ENCODE data around the gene DRD2.

The DRD2 gene

GRCh38 chr11:113409526-113409925, 65.7 kb downstream of the DRD2 start:
- TF ChIP-seq ZNF274 (IDR thresholded peaks at IDR 0.05; ENCODE audit: low read depth, low read length) = no peak
- no peak overlapping the region for H3K4me3 ChIP-seq (ENCODE audit: low read length)

GRCh38 chr11:113408887-113409286, 66.3 kb downstream of the DRD2 start:
- no peak for TF ChIP-seq ZNF274 (IDR thresholded peaks at IDR 0.05; ENCODE audit: low read depth, low read length)
- H3K4me3 ChIP-seq (ENCODE audit: low read length) = no peak overlapping the region

- H3K4me3 ChIP-seq (ENCODE audit: low read length) = no peak overlapping the region
- TF ChIP-seq ZNF274 (IDR thresholded peaks at IDR 0.05; ENCODE audit: low read depth, low read length) = no peak
Measured at GRCh38 chr11:113408206-113408605, 67.0 kb downstream of the DRD2 start.

- no peak for TF ChIP-seq ZNF274 (IDR thresholded peaks at IDR 0.05; ENCODE audit: low read depth, low read length)
- H3K4me3 ChIP-seq (ENCODE audit: low read length) = no peak overlapping the region
Measured at GRCh38 chr11:113407163-113407562, 68.0 kb downstream of the DRD2 start.

- H3K4me3 ChIP-seq (ENCODE audit: low read length) = no peak overlapping the region
- no peak for TF ChIP-seq ZNF274 (IDR thresholded peaks at IDR 0.05; ENCODE audit: low read depth, low read length)
Measured at GRCh38 chr11:113405724-113406478, 69.3 kb downstream of the DRD2 start.

GRCh38 chr11:113404859-113405430, 70.3 kb downstream of the DRD2 start:
- no peak for TF ChIP-seq ZNF274 (IDR thresholded peaks at IDR 0.05; ENCODE audit: low read depth, low read length)
- H3K4me3 ChIP-seq (ENCODE audit: low read length) = no peak overlapping the region

- no peak overlapping the region for H3K4me3 ChIP-seq (ENCODE audit: low read length)
- TF ChIP-seq ZNF274 (IDR thresholded peaks at IDR 0.05; ENCODE audit: low read depth, low read length) = no peak
Measured at GRCh38 chr11:113401718-113402117, 73.5 kb downstream of the DRD2 start.

GRCh38 chr11:113400631-113401230, 74.5 kb downstream of the DRD2 start:
- no peak for TF ChIP-seq ZNF274 (IDR thresholded peaks at IDR 0.05; ENCODE audit: low read depth, low read length)
- no peak overlapping the region for H3K4me3 ChIP-seq (ENCODE audit: low read length)

- TF ChIP-seq ZNF274 (IDR thresholded peaks at IDR 0.05; ENCODE audit: low read depth, low read length) = no peak
- no peak overlapping the region for H3K4me3 ChIP-seq (ENCODE audit: low read length)
Measured at GRCh38 chr11:113398669-113399430, 76.3 kb downstream of the DRD2 start.

- TF ChIP-seq ZNF274 (IDR thresholded peaks at IDR 0.05; ENCODE audit: low read depth, low read length) = no peak
- no peak overlapping the region for H3K4me3 ChIP-seq (ENCODE audit: low read length)
Measured at GRCh38 chr11:113397821-113398220, 77.4 kb downstream of the DRD2 start.

GRCh38 chr11:113397212-113397611, 78.0 kb downstream of the DRD2 start:
- H3K4me3 ChIP-seq (ENCODE audit: low read length) = no peak overlapping the region
- no peak for TF ChIP-seq ZNF274 (IDR thresholded peaks at IDR 0.05; ENCODE audit: low read depth, low read length)

- no peak overlapping the region for H3K4me3 ChIP-seq (ENCODE audit: low read length)
- no peak for TF ChIP-seq ZNF274 (IDR thresholded peaks at IDR 0.05; ENCODE audit: low read depth, low read length)
Measured at GRCh38 chr11:113396690-113397089, 78.5 kb downstream of the DRD2 start.

GRCh38 chr11:113395782-113396336, 79.3 kb downstream of the DRD2 start:
- H3K4me3 ChIP-seq (ENCODE audit: low read length) = no peak overlapping the region
- TF ChIP-seq ZNF274 (IDR thresholded peaks at IDR 0.05; ENCODE audit: low read depth, low read length) = no peak

GRCh38 chr11:113394919-113395318, 80.3 kb downstream of the DRD2 start:
- TF ChIP-seq ZNF274 (IDR thresholded peaks at IDR 0.05; ENCODE audit: low read depth, low read length) = no peak
- no peak overlapping the region for H3K4me3 ChIP-seq (ENCODE audit: low read length)
